Measurements from ENCODE around the gene RECK.

The RECK gene

DNA sequence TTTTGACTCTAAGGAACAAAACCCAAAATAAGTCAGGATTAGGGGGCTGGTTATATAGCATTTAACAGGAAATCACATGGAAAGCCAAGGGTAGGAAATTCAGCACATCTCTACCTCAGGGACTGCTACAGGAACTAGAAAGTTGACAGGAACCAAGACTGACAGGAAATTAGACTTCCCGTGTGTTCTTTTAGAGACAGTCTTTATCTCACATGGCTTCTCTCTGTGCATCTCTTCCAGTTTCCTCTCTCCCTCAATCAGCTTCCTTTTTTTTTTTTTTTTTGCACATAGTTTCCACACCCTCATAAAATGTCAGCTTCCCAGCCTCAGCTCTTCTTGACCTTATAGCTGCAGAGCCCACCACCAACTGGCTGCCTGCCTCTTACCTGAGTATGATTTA lies 4.8 kb downstream of the RECK start:
- Histone ChIP-seq H3K9ac (ENCODE audit: low read length) (no peak overlapping the region), H3K27me3 (ENCODE audit: control insufficient read depth in 1 of 2, insufficient read depth in 2 of 2, low read length in 2 of 2) (no peaks in the 10 kb centered on the region), H3K4me3 (ENCODE audit: low read depth in 1 of 2, low read length in 2 of 2) (no peak overlapping the region), H3K36me3 (ENCODE audit: insufficient read depth, low read length) (no peaks in the 10 kb centered on the region), H3K27ac (ENCODE audit: low read depth, low read length) (no peak overlapping the region), H3K4me1 (ENCODE audit: insufficient read depth, low read length) (peaks cover 21% of the 10 kb centered on the region), H3K9me3 (ENCODE audit: low read length) (no peaks in the 10 kb centered on the region)

- Histone ChIP-seq H3K36me3 (ENCODE audit: insufficient read depth, low read length) (no peaks in the 10 kb centered on the region), H3K9ac (ENCODE audit: low read length) (no peak overlapping the region), H3K27me3 (ENCODE audit: control insufficient read depth in 1 of 2, insufficient read depth in 2 of 2, low read length in 2 of 2) (no peaks in the 10 kb centered on the region), H3K27ac (ENCODE audit: low read depth, low read length) (no peak overlapping the region), H3K4me3 (ENCODE audit: low read depth in 1 of 2, low read length in 2 of 2) (no peak overlapping the region), H3K9me3 (ENCODE audit: low read length) (no peaks in the 10 kb centered on the region), H3K4me1 (ENCODE audit: insufficient read depth, low read length) (no peaks in the 10 kb centered on the region)
These were observed 8.9 kb downstream of the RECK start for GRCh38 chr9:36045610-36046009.

DNA sequence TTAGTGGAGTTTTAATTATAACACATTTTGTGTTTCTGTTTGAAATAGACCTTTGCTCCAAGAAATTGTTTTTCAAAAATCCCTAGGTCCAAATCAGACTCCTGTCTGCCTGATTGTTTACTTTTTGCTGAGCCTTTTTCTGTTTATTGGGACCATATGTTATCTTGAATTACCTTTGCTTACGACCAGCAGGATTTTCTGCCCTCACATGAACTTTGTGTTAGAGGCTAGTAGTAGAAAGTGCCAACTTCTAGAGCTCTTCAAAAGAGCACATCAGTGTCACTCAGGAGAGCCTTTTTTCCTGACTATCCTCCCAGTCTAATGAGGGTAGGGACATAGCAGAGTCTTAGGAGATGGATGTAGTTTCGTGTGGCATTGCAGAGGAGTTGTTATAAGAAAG lies 10.2 kb downstream of the RECK start:
- H3K36me3 ChIP-seq (ENCODE audit: insufficient read depth, low read length) = no peaks in the 10 kb centered on the region
- no peaks in the 10 kb centered on the region for H3K27me3 ChIP-seq (ENCODE audit: control insufficient read depth in 1 of 2, insufficient read depth in 2 of 2, low read length in 2 of 2)
- no peak overlapping the region for H3K4me3 ChIP-seq (ENCODE audit: low read depth in 1 of 2, low read length in 2 of 2)
- no peak overlapping the region for H3K27ac ChIP-seq (ENCODE audit: low read depth, low read length)
- H3K4me1 ChIP-seq (ENCODE audit: insufficient read depth, low read length) = no peaks in the 10 kb centered on the region
- no peak overlapping the region for H3K9ac ChIP-seq (ENCODE audit: low read length)
- no peaks in the 10 kb centered on the region for H3K9me3 ChIP-seq (ENCODE audit: low read length)

DNA sequence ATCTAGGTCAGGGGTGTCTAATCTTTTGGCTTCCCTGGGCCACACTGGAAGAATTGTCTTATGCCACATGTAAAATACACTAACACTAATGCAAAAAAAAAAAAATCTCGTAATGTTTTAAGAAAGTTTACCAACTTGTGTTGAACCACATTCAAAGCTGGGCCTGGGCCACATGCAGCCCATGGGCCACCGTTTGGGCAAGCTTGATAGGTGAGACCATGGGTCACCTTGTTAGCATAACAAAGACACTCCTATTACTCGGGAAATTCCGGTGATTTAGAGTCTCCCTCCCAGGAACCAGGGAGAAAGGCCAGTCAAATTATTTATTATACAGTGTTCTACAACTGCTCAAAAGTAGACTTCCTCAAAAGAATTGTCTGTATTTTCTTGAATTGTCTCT lies 12.7 kb downstream of the RECK start:
- Histone ChIP-seq H3K27ac (ENCODE audit: low read depth, low read length) (no peak overlapping the region), H3K4me3 (ENCODE audit: low read depth in 1 of 2, low read length in 2 of 2) (no peak overlapping the region), H3K9ac (ENCODE audit: low read length) (no peak overlapping the region), H3K9me3 (ENCODE audit: low read length) (no peaks in the 10 kb centered on the region), H3K36me3 (ENCODE audit: insufficient read depth, low read length) (peaks cover 11% of the 10 kb centered on the region), H3K27me3 (ENCODE audit: control insufficient read depth in 1 of 2, insufficient read depth in 2 of 2, low read length in 2 of 2) (no peaks in the 10 kb centered on the region), H3K4me1 (ENCODE audit: insufficient read depth, low read length) (no peaks in the 10 kb centered on the region)

DNA sequence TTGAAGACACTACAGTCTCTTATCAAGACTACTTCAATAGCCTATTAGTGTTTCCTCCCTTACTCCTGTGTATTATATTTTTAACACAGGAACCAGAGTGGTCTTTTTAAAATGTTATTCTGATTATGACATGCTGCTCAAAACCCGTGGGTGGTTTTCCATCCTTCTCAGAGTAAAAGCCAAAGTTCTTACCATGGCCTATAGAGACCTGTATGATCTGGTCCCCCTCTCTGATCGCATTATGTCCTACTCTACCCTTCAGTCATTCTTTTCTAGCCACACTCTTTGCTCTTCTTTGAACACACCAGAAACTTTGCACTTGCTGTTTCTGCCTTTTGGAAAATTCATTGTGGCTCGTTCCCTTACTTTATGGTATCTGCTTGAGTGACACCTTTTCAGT lies 13.8 kb downstream of the RECK start:
- Histone ChIP-seq H3K4me3 (ENCODE audit: low read depth in 1 of 2, low read length in 2 of 2) (no peak overlapping the region), H3K4me1 (ENCODE audit: insufficient read depth, low read length) (no peaks in the 10 kb centered on the region), H3K27ac (ENCODE audit: low read depth, low read length) (no peak overlapping the region), H3K9ac (ENCODE audit: low read length) (no peak overlapping the region), H3K9me3 (ENCODE audit: low read length) (no peaks in the 10 kb centered on the region), H3K27me3 (ENCODE audit: control insufficient read depth in 1 of 2, insufficient read depth in 2 of 2, low read length in 2 of 2) (no peaks in the 10 kb centered on the region), H3K36me3 (ENCODE audit: insufficient read depth, low read length) (peaks cover 11% of the 10 kb centered on the region)

DNA sequence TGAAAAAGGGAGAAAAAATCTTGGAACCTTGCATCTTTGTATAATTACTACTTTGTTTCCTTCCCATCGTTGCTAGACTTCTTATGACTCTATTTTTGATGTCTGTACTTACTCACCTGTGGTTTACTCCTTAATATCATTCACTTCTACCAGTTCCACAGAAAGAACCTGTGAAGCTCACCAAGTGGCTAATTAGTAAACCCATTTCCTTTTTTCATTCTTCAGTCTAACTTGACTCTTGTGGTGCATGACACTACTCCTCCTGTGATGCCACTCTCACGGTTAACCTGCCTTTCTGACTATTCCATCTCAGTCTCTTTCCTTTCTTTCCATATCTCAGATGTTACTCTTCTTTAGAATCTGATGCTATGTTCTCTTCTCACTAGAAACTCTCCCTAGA lies 14.6 kb downstream of the RECK start:
- H3K36me3 ChIP-seq (ENCODE audit: insufficient read depth, low read length) = peaks cover 11% of the 10 kb centered on the region

DNA sequence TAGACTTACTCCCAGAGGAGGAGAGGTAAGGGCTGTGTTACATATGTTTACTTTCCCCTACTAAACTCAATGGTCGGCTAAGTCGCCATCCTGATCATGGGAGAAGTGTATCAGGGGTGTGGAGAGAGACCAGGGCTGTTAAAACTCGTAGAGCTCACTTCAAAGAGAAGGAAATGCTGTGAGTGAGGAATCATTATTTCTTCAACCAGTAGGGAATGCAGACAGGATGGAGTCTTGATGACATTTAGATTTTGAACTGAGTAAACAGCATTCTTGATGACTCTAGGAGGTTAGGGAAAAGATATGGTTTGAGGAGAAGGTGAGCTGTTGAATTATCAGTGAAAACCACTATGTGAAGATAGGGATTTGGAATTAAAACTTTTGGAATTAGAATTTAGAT lies 17.3 kb downstream of the RECK start:
- H3K4me3 ChIP-seq (ENCODE audit: low read depth in 1 of 2, low read length in 2 of 2) = no peak overlapping the region
- H3K9ac ChIP-seq (ENCODE audit: low read length) = no peak overlapping the region
- no peaks in the 10 kb centered on the region for H3K4me1 ChIP-seq (ENCODE audit: insufficient read depth, low read length)
- H3K27me3 ChIP-seq (ENCODE audit: control insufficient read depth in 1 of 2, insufficient read depth in 2 of 2, low read length in 2 of 2) = no peaks in the 10 kb centered on the region
- no peak overlapping the region for H3K27ac ChIP-seq (ENCODE audit: low read depth, low read length)
- no peaks in the 10 kb centered on the region for H3K9me3 ChIP-seq (ENCODE audit: low read length)
- H3K36me3 ChIP-seq (ENCODE audit: insufficient read depth, low read length) = peaks cover 11% of the 10 kb centered on the region

More for the DNA sequence above, 14.6 kb downstream of the RECK start:
- Histone ChIP-seq H3K4me3 (ENCODE audit: low read depth in 1 of 2, low read length in 2 of 2) (no peak overlapping the region), H3K9ac (ENCODE audit: low read length) (no peak overlapping the region), H3K27me3 (ENCODE audit: control insufficient read depth in 1 of 2, insufficient read depth in 2 of 2, low read length in 2 of 2) (no peaks in the 10 kb centered on the region), H3K27ac (ENCODE audit: low read depth, low read length) (no peak overlapping the region), H3K4me1 (ENCODE audit: insufficient read depth, low read length) (no peaks in the 10 kb centered on the region), H3K9me3 (ENCODE audit: low read length) (no peaks in the 10 kb centered on the region)

DNA sequence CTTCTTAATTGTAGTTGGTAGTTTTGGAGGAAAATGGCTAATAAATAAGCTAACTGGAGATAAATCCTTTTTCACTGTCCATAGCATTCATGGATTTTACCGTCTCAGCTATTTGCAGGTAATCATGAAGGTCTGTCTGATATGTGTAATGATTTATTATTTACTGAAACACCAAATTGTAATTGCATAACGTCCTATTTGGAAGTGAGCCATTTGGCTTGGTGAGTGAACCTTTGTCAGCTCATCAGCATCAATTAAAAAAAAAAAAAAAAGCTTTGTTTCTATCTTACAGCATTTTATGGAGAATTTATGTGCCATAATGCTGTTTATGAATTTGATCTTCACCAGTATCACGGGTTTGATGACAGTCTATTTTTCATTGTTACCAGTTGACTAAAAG lies 20.2 kb downstream of the RECK start:
- Histone ChIP-seq H3K9me3 (ENCODE audit: low read length) (no peaks in the 10 kb centered on the region), H3K27ac (ENCODE audit: low read depth, low read length) (no peak overlapping the region), H3K27me3 (ENCODE audit: control insufficient read depth in 1 of 2, insufficient read depth in 2 of 2, low read length in 2 of 2) (no peaks in the 10 kb centered on the region), H3K36me3 (ENCODE audit: insufficient read depth, low read length) (peaks cover 16% of the 10 kb centered on the region), H3K4me1 (ENCODE audit: insufficient read depth, low read length) (no peaks in the 10 kb centered on the region), H3K4me3 (ENCODE audit: low read depth in 1 of 2, low read length in 2 of 2) (no peak overlapping the region), H3K9ac (ENCODE audit: low read length) (no peak overlapping the region)

DNA sequence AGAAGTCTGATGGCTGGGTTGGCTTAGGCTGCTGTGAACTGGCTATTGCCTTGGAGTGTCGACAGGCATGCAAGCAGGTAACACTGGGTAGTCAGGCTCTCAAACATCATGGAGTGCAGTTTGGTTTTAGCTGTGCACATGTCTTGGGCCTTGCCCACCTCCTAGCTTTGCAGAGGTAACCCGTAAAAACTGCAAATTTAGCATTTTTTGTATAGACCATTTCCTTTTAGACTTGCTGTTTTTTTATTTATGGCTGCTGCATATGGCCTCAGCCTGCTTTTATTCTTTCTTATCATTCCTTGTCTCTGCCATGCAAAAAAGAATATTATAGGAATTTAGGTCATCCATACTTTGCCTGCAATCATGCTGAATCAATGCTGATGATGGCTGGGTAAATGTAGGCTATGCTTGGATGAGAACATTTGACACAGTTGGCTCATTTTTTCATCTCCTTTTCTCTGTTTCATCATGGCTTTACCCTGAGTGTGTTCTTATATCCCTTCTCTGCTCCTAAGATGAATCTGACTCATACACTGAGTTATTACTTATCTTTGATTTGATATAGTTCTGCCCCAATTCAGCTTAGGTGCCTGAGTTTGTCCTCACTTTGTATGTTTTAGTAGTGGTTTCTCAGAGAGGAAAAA lies 27.2 kb downstream of the RECK start:
- no peak overlapping the region for H3K27ac ChIP-seq (ENCODE audit: low read depth, low read length)
- no peak overlapping the region for H3K9ac ChIP-seq (ENCODE audit: low read length)
- H3K36me3 ChIP-seq (ENCODE audit: insufficient read depth, low read length) = peaks cover 9% of the 10 kb centered on the region
- H3K27me3 ChIP-seq (ENCODE audit: control insufficient read depth in 1 of 2, insufficient read depth in 2 of 2, low read length in 2 of 2) = no peaks in the 10 kb centered on the region
- H3K4me3 ChIP-seq (ENCODE audit: low read depth in 1 of 2, low read length in 2 of 2) = no peak overlapping the region
- H3K9me3 ChIP-seq (ENCODE audit: low read length) = no peaks in the 10 kb centered on the region
- no peaks in the 10 kb centered on the region for H3K4me1 ChIP-seq (ENCODE audit: insufficient read depth, low read length)

DNA sequence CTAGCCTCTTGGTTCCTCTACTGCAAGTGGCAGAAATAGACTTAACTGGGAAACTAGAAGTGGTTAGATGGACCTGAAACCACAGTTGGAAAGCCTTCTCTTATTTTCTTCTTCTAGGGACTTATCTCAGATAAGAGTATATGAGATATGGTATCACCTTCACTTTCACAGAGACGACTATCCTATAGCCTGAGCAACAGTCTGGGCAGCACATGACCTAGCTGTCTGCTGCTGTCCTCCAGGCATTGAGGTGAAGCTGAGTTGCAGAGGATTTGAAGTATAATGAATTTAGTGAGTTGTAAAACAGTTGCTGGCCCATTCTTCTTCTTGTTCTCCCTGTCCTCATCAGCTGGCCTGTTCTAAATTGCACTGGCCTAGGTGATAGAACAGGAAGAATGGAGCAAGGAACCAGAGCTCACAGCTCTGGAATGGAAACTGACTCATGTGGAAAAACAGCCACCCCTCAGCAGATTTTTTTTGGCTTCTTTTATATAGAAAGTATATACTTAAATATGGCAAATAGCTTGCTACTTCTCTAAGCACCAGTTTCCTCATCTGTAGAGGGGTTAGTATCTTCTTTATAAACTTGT lies 27.8 kb downstream of the RECK start:
- no peak overlapping the region for H3K4me3 ChIP-seq (ENCODE audit: low read depth in 1 of 2, low read length in 2 of 2)
- H3K9ac ChIP-seq (ENCODE audit: low read length) = no peak overlapping the region
- H3K4me1 ChIP-seq (ENCODE audit: insufficient read depth, low read length) = no peaks in the 10 kb centered on the region
- no peaks in the 10 kb centered on the region for H3K9me3 ChIP-seq (ENCODE audit: low read length)
- no peak overlapping the region for H3K27ac ChIP-seq (ENCODE audit: low read depth, low read length)
- no peaks in the 10 kb centered on the region for H3K27me3 ChIP-seq (ENCODE audit: control insufficient read depth in 1 of 2, insufficient read depth in 2 of 2, low read length in 2 of 2)
- H3K36me3 ChIP-seq (ENCODE audit: insufficient read depth, low read length) = peaks cover 7% of the 10 kb centered on the region

DNA sequence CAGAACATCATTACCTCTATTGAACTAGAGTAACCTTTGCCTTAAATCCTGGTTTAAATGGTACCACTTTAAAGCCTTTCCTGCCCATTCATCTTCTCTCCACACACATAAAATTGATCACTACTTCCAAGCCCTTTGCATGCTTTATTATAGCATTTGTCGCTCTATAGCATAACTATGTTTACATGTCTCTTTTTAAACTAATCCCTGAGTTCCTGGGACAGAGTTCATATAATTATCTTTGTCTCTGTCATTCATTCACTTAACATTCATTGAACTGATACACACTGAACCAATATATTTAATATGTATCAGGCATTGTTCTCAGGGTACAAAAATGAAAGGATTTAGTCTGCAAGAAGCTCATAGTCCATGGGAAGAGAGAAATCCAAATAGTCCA lies 37.3 kb downstream of the RECK start:
- Histone ChIP-seq H3K27ac (ENCODE audit: low read depth, low read length) (no peak overlapping the region), H3K4me3 (ENCODE audit: low read depth in 1 of 2, low read length in 2 of 2) (no peak overlapping the region), H3K9ac (ENCODE audit: low read length) (no peak overlapping the region), H3K4me1 (ENCODE audit: insufficient read depth, low read length) (peaks cover 19% of the 10 kb centered on the region), H3K9me3 (ENCODE audit: low read length) (no peaks in the 10 kb centered on the region), H3K36me3 (ENCODE audit: insufficient read depth, low read length) (no peaks in the 10 kb centered on the region), H3K27me3 (ENCODE audit: control insufficient read depth in 1 of 2, insufficient read depth in 2 of 2, low read length in 2 of 2) (no peaks in the 10 kb centered on the region)

GRCh38 chr9:36074870-36075532 lies 38.3 kb downstream of the RECK start:
- H3K27ac ChIP-seq (ENCODE audit: low read depth, low read length) = peak overlapping the region; percentile 35
- H3K9me3 ChIP-seq (ENCODE audit: low read length) = no peaks in the 10 kb centered on the region
- no peaks in the 10 kb centered on the region for H3K27me3 ChIP-seq (ENCODE audit: control insufficient read depth in 1 of 2, insufficient read depth in 2 of 2, low read length in 2 of 2)
- no peak overlapping the region for H3K4me3 ChIP-seq (ENCODE audit: low read depth in 1 of 2, low read length in 2 of 2)
- peaks cover 19% of the 10 kb centered on the region for H3K4me1 ChIP-seq (ENCODE audit: insufficient read depth, low read length)
- H3K36me3 ChIP-seq (ENCODE audit: insufficient read depth, low read length) = no peaks in the 10 kb centered on the region
- H3K9ac ChIP-seq (ENCODE audit: low read length) = no peak overlapping the region

Data from muscle layer of colon (tissue), 2 donors.